Gastroesophageal sphincter (tissue), 4 donors: ENCODE data around the gene AGBL1. TPM values are rescaled to one million over a fixed set of nuclear protein-coding genes. Genes with fewer than 3 reads are reported as not detected.
"Not testable (repeated sequence)": the region's sequence is repeated elsewhere in the genome, so short reads cannot be mapped to it uniquely, and the experiment has no call there.

Experiments used
- ATAC-seq: fragments of 150-250 bp; one replicate; pipeline ENCODE4 v1.9.1; 2016; ENCODE audit warnings: mild to moderate bottlenecking, moderate library complexity
- H3K27ac ChIP-seq, 4 donors: fragments of 200-600 bp; sonication (generic) in 3 of 4; 1 replicate in 3 of 4; 2 replicates in 1 of 4; pipeline ENCODE4 v1.5.1; 2016 to 2019
- H3K27me3 ChIP-seq: fragments of 200-600 bp; sonication (generic); one replicate; pipeline ENCODE4 v1.5.1; 2019
- H3K36me3 ChIP-seq, 2 donors: fragments of 200-600 bp; sonication (generic); one replicate each; pipeline ENCODE4 v1.5.1; 2019; ENCODE audit warnings: control low read depth in 1 of 2
- H3K4me1 ChIP-seq, 3 donors: fragments of 200-600 bp; sonication (generic); 1 replicate in 2 of 3; 2 replicates in 1 of 3; pipeline ENCODE4 v1.5.1; 2016 to 2019; ENCODE audit warnings: control low read depth in 2 of 3
- H3K4me3 ChIP-seq, 2 donors: fragments of 200-600 bp; sonication (generic); one replicate each; pipeline ENCODE4 v1.5.1; 2019; ENCODE audit warnings: mild to moderate bottlenecking in 1 of 2, moderate library complexity in 1 of 2
- H3K9me3 ChIP-seq, 3 donors: fragments of 200-600 bp; sonication (generic); one replicate each; pipeline ENCODE4 v1.5.1; 2017 to 2019; ENCODE audit warnings: control low read depth in 2 of 3
- CTCF ChIP-seq, 4 experiments: fragments of 200-600 bp in 2 of 4; fragments of 450-650 bp in 2 of 4; sonication (generic) in 1 of 4; IDR thresholded peaks; one replicate each; pipeline ENCODE4 v1.5.1; 2017 to 2019; ENCODE audit warnings: antibody characterized with exemption in 4 of 4, mild to moderate bottlenecking in 2 of 4, moderate library complexity in 2 of 4
- EP300 ChIP-seq: sonication (generic); formaldehyde crosslinking; IDR thresholded peaks from one replicate; pipeline ENCODE4 v1.6.1; 2017; ENCODE audit warnings: antibody characterized with exemption, mild to moderate bottlenecking
- POLR2A ChIP-seq, 2 donors: fragments of 450-650 bp; IDR thresholded peaks; one replicate each; pipeline ENCODE4 v1.6.1; 2017; ENCODE audit warnings: antibody characterized with exemption in 2 of 2, mild to moderate bottlenecking in 2 of 2, moderate library complexity in 1 of 2
- POLR2AphosphoS5 ChIP-seq: sonication (generic); formaldehyde crosslinking; IDR thresholded peaks from one replicate; pipeline ENCODE4 v1.6.1; 2017; ENCODE audit warnings: antibody characterized with exemption
- WGBS, 2 donors: methylation state at CpG; one replicate each; pipeline ENCODE4 v1.1.5; 2018; ENCODE audit warnings: low coverage in 1 of 2; 5-methylcytosine and 5-hydroxymethylcytosine counted together
- total RNA-seq, 4 donors: library from RNA; depleted of rRNA; stranded (reverse); fragments of >200 nt; gene quantifications; one replicate each; pipeline ENCODE4 v1.1.0, GENCODE V29; 2016

AGBL1 gene
- total RNA-seq, 4 donors from 2014 or later: 0.12 to 0.13 TPM; not detected in 2

- TF ChIP-seq POLR2A (IDR thresholded peaks at IDR 0.05): no peak
- no peak for TF ChIP-seq EP300
- no peak for TF ChIP-seq CTCF (IDR thresholded peaks at IDR 0.05)
- no peak for TF ChIP-seq POLR2AphosphoS5
- Histone ChIP-seq H3K36me3 (no peaks in the 10 kb centered on the region), H3K27ac (no peak overlapping the region), H3K4me1 (no peaks in the 10 kb centered on the region), H3K4me3 (no peak overlapping the region), H3K27me3 (no peaks in the 10 kb centered on the region), H3K9me3 (peaks cover 0 to 40% (median 0%) of the 10 kb centered on the region in 3 donors)
- WGBS, 2 donors: 87 to 96% methylated on average over 4 to 5 of the region's 5 CpGs
- ATAC-seq: no peak
These were observed 22.1 kb downstream of the AGBL1 start for GRCh38 chr15:86101818-86102217.

DNA sequence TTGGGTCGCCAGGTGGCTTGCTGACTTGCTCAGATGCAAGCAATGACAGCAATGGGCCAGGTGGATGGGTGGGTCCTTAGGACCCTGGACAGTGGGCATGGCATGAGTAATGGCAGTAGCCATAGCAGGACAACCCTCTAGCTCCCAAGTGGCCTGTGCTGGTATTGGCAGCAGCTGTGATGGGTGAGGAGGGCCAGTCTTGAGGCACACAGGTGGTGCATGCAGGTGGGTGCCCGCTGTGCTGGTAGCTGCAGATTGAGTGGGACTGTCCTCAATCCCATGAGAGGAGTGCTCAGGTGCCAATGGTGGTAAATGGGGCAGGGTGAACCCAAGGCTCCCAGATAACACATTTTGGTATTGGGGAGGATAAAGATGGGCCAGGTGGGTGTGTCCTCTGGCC, 24.2 kb downstream of the AGBL1 start:
- TF ChIP-seq EP300 (no peak), CTCF (IDR thresholded peaks at IDR 0.05) (no peak), POLR2A (IDR thresholded peaks at IDR 0.05) (no peak), POLR2AphosphoS5 (no peak)
- Histone ChIP-seq H3K4me3 (no peak overlapping the region), H3K27me3 (no peaks in the 10 kb centered on the region), H3K36me3 (no peaks in the 10 kb centered on the region), H3K4me1 (no peaks in the 10 kb centered on the region), H3K9me3 (peaks cover 0 to 34% (median 0%) of the 10 kb centered on the region in 3 donors), H3K27ac (no peak overlapping the region)
- no peak for ATAC-seq
- WGBS, 2 donors: 100% methylated on average over 1 of the region's 2 CpGs; no CpG with 5 or more reads in 1 of the 2 donors

GRCh38 chr15:86106306-86106705, 26.6 kb downstream of the AGBL1 start:
- no peak for ATAC-seq
- TF ChIP-seq EP300 (no peak), POLR2A (IDR thresholded peaks at IDR 0.05) (no peak), CTCF (IDR thresholded peaks at IDR 0.05) (no peak), POLR2AphosphoS5 (no peak)
- 76 to 90% methylated on average over 2 to 4 of the region's 4 CpGs for WGBS, 2 donors
- Histone ChIP-seq H3K4me3 (no peak overlapping the region), H3K36me3 (no peaks in the 10 kb centered on the region), H3K27me3 (no peaks in the 10 kb centered on the region), H3K4me1 (no peaks in the 10 kb centered on the region), H3K27ac (no peak overlapping the region), H3K9me3 (peaks cover 0 to 31% (median 0%) of the 10 kb centered on the region in 3 donors)

DNA sequence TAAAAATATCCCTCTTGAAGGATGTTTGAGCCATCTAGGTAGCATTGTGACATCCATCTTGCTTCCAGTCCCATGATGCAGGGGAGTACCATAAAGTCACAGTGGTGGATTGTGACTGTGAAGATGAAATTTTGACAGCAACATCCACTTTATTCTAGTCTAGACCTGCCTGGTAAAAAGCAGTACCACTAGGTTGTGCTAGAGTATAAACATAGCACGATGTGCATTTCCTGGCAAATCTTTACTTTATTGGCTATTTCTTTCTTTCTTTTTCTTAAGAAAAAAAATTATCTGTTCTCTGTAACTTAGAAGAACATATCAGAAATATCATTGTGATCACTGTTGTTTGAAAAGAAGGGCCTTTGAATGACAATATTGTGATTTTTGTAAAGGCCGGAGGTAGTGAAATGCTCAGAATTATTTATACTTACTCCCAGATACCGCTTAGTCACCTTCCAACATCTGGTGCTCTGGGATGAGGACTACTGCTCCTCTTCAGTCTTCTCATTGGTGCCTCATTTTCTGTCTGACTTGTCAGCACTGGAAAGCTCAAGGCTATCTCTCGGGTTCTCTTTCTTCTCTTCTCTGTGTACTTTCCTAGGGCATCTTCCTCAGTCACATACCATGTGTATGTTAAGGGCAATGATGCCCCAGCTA, 35.6 kb downstream of the AGBL1 start:
- Histone ChIP-seq H3K4me3 (no peak overlapping the region), H3K9me3 (no peaks in the 10 kb centered on the region), H3K4me1 (no peaks in the 10 kb centered on the region), H3K36me3 (no peaks in the 10 kb centered on the region), H3K27ac (no peak overlapping the region), H3K27me3 (no peaks in the 10 kb centered on the region)
- ATAC-seq: no peak
- TF ChIP-seq POLR2AphosphoS5 (no peak), CTCF (IDR thresholded peaks at IDR 0.05) (peak in 3 of 4 experiments; percentile 15 to 45 (median 36))
- WGBS, 2 donors: 51 to 70% methylated on average over 3 to 4 of the region's 4 CpGs

DNA sequence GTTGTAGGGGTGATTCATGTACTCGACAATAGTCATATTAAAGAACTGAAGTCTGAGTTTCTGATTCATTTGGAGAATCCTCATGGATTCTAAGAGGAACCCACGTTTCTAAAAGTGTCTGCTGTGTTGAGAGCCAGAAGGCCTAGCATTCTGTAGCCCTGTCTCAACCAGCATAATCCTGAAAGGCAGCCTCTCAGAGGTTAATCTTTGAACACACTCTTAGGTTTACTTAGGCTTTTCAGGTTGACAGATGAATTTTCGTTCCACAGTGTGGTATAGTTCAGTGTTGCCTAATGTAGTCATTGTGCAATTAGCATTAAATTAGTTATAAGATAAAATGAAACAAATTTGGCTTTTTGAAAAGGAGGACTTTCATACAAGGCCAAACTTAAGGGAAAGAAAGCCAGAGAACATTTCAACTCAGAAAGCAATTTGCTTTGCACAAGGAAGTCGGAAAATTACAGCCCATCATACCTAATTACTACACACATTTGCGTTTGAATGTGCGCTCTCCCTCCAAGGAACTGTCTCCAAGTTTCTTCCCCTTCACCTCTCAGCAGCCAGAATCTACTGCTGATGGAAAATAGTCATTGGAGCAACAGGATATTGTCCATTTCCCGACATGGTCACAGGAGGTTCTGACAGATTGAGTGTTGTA, 42.0 kb downstream of the AGBL1 start:
- 35 to 53% methylated on average over 7 of the region's 7 CpGs for WGBS, 2 donors
- no peak for ATAC-seq
- Histone ChIP-seq H3K36me3 (no peaks in the 10 kb centered on the region), H3K9me3 (no peaks in the 10 kb centered on the region), H3K4me3 (no peak overlapping the region), H3K27ac (no peak overlapping the region), H3K27me3 (no peaks in the 10 kb centered on the region), H3K4me1 (no peaks in the 10 kb centered on the region)
- no peak for TF ChIP-seq CTCF (IDR thresholded peaks at IDR 0.05)
- no peak for TF ChIP-seq EP300
- no peak for TF ChIP-seq POLR2AphosphoS5
- TF ChIP-seq POLR2A (IDR thresholded peaks at IDR 0.05): no peak

DNA sequence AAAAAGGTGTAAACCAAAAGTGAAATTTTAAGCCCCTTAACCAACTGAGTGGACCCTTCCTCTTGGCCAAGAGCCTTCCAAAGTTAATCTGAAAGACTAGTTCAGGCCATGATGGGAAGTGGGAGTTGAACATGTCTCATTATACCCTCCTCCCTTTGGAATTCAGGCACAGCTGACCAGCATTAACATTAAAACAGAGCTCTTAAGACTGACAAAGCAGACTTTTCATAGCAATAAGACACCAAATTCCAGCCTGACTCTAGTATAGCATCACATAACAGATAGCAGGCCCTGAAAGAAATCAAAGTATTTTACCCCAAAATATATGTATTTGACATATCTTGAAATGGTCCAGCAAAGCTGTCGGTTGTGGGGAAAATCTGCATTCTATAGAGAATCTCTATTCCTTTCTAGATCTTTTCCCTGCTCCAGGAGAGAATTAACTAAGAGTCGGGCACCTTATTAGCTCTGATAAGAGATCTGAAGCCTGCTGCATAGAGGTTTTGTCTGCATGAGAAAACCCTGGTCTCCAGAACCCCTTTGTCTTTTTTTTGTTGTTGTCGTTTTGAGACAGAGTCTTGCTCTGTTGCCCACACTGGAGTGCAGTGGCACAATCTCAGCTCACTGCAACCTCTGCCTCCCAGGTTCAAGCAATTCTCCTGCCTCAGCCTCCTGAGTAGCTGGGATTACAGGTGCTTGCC, 43.2 kb downstream of the AGBL1 start:
- not testable (repeated sequence) for H3K36me3 ChIP-seq, ATAC-seq, H3K4me1 ChIP-seq, H3K27ac ChIP-seq, H3K27me3 ChIP-seq, H3K4me3 ChIP-seq, H3K9me3 ChIP-seq
- 82 to 89% methylated on average over 2 to 3 of the region's 3 CpGs for WGBS, 2 donors
